NCI-H146 treated with DMSO at 0.1 percent for 48 hours (cell line): Measurements from ENCODE around the gene ID4.

Experiments
- DNase-seq: peaks from one replicate; lab custom pipeline; 2025; ENCODE audit not compliant: unreplicated experiment; lab: John Stamatoyannopoulos, UW

ID4 gene

GRCh38 chr6:19857139-19857538 lies 20.0 kb downstream of the ID4 start:
- DNase-seq: no peak

DNA sequence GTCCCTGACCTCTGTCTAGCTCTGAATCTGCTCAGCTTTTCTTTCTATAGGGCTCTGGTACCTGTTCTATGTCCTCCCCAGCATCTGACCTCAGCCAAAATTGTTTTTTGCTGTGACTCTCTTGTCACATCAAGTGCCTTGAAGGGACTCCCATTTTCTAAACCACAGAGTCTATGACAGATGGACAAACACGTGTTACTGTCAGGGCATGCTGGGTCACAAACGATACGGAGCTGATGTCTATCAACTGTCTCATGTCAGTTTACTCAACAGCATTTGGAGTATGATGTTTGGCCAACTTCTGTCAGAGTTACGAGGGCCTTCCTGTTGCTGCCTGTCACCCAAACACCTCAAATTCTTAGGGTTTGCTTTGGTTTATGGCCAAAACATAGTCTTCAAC lies 20.5 kb downstream of the ID4 start:
- DNase-seq: no peak

DNA sequence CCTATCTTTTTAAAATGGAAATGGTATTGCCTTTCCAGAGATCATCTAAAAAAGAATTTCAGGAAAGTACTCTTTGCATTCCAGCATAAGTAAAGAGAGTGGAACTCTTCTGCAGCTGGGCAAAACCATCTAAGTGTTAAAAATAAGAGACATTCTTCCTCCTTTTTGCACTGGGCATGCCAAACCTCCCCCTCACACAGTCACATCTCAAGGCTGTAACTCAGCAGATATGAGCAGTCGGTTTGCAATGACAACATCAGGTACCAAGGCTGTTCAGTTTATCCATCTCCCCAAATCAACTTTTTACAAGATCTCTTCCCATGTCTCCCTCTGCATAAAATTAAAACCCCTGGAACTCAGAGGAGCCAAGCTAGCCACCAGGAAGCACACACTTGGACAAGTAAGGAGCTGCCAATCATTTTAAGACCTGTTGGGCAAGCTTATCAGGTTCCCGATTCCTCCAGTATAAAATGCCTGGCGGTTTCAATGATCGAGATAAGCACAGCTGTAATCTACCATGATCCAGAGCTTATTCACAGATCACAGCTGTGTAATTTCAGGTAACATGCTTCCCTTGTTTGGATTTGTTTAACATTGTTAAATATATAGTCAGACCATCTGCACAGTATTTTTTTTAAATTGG lies 23.2 kb downstream of the ID4 start:
- peak; percentile 61 for DNase-seq

DNA sequence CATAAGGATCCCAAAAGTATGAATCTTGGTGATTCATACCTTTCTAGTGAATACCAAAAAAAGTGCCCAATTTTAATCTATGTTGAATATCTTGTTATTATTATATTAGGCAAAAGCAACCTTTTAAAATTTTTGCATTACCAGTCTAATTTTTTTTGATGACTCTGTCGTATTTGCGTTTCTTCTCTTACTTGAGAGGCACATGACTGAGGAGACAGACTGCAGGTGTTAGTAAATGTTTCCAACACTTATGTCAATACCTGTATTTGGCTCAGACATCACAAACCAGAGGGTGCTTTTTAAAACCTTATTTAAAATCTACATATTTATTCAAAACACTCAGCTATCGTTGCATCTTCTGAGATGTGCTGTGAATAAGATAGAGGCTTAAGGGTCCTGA lies 27.1 kb downstream of the ID4 start:
- DNase-seq: peak; percentile 54

GRCh38 chr6:19865178-19865577 lies 28.0 kb downstream of the ID4 start:
- DNase-seq: peak; percentile 96

GRCh38 chr6:19866173-19866984 lies 29.2 kb downstream of the ID4 start:
- no peak for DNase-seq

DNA sequence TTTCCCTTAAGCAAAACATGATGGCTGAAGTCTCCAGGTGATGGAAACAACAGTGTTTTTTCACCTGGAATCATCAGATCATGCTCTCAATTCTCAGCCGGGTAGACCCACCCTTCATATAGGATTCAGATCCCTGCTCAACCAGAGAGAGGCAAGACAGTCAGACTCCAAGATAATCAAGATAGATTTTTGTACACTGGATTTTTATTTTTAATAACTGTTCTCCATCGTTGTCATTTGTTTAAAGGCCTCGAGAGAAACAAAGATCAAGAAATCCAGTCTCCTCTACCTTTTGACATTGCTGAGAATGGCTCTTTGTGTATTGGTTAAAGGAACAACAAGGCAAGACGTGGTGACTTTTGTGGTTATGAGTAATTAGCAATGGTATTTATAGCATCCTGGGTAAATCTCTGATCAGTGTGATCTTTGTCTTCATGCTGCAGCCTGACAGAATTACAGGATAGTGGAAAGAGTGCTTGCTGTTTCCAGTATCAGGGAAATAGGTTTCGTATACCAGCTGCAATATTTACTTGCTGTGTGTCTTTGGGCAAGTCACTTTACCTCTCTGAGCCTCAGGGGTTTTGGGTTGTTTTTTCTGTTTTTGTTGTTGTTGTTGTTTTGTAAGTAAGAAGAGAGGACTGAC lies 29.9 kb downstream of the ID4 start:
- DNase-seq: no peak

GRCh38 chr6:19869464-19869863 lies 32.3 kb downstream of the ID4 start:
- DNase-seq: no peak

- DNase-seq: no peak
These were observed 33.2 kb downstream of the ID4 start for GRCh38 chr6:19870322-19870721.

- peak; percentile 55 for DNase-seq
These were observed 35.9 kb downstream of the ID4 start for GRCh38 chr6:19873031-19873430.

DNA sequence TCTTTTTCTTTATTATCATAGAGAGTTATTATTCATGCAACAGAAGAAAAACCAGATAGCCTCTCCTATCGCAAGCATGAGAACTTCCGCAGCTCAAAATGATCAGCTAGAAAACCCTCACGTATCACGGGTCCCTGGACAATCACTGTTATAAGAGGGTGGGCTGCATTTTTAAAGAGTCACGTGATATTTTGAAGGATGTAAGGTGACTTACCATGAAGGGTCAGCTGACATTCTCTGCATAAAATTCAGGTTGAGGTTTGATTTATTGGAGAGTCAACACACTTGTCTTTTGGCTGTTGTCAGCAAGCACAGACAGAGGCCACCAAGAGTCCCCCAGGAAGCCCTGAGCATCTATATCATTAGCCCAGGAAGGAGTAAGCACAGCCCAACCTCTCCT lies 39.5 kb downstream of the ID4 start:
- no peak for DNase-seq

- peak; percentile 77 for DNase-seq
These were observed 42.5 kb downstream of the ID4 start for GRCh38 chr6:19879663-19880062.

GRCh38 chr6:19880066-19880465 lies 42.9 kb downstream of the ID4 start:
- DNase-seq: no peak

DNA sequence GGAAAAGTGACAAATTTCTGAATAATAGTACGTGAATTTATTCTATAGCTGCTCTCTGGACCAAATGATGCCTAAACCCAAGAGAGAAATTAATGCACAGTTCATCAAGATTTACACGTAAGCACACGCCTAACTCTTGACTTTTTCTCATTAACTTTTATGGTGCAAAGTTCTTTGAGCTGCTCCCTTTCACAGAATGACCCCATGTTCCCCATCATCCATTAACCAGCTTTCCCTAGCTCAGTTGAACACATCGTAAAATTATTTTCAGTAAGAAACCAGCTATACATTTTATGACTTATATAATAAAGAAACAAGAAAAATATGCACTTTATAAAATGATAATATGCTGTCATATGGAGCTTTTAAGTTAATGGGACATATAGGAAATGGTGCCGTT lies 54.3 kb downstream of the ID4 start:
- DNase-seq: no peak
